HL-60 (cell line): ENCODE measurements around the gene OR7G3.

Experiments
- DNase-seq, 2 experiments: peaks; one replicate each; pipeline ENCODE4 v3.0.0-alpha.2; 2010 to 2020; ENCODE audit warnings: low read depth in 1 of 2, low spot score in 1 of 2
- H3K27ac ChIP-seq: fragments of 250-450 bp; sonication (Bioruptor Pico); replicated peaks from 2 replicates; pipeline ENCODE4 v1.5.1; 2020; ENCODE audit warnings: mild to moderate bottlenecking, moderate library complexity
- H3K27me3 ChIP-seq: fragments of 250-450 bp; sonication (Bioruptor Pico); 2 replicates; pipeline ENCODE4 v1.5.1; 2021; ENCODE audit warnings: mild to moderate bottlenecking, moderate library complexity; ENCODE audit not compliant: insufficient read depth, poor library complexity, severe bottlenecking
- H3K4me3 ChIP-seq: replicated peaks from 2 replicates; pipeline ENCODE4 v1.5.1; 2011; ENCODE audit warnings: mild to moderate bottlenecking, control low read depth, low read length; ENCODE audit not compliant: insufficient read depth
- CTCF ChIP-seq: IDR thresholded peaks from one replicate; pipeline ENCODE4 v1.5.1; 2011; ENCODE audit warnings: low read length, control low read depth, inconsistent platforms; ENCODE audit not compliant: insufficient read depth
- GABPA ChIP-seq: IDR thresholded peaks from 2 replicates; pipeline ENCODE4 v1.6.1; 2012; ENCODE audit warnings: low read depth
- POLR2AphosphoS5 ChIP-seq: IDR thresholded peaks from 2 replicates; pipeline ENCODE4 v1.6.1; 2012; ENCODE audit warnings: low read depth
- REST ChIP-seq: IDR thresholded peaks from 2 replicates; pipeline ENCODE4 v1.6.1; 2012; ENCODE audit warnings: low read depth; ENCODE audit not compliant: insufficient replicate concordance
- SPI1 ChIP-seq: IDR thresholded peaks from 2 replicates; pipeline ENCODE4 v1.6.1; 2012; ENCODE audit warnings: low read depth, mild to moderate bottlenecking, borderline replicate concordance

Gene OR7G3

GRCh38 chr19:9159891-9160290, 33.1 kb upstream of the OR7G3 start:
- Histone ChIP-seq H3K4me3 (no peak overlapping the region), H3K27me3 (no peaks in the 10 kb centered on the region), H3K27ac (no peak overlapping the region)
- no peak for TF ChIP-seq GABPA
- no peak for TF ChIP-seq POLR2AphosphoS5
- no peak for TF ChIP-seq REST
- no peak for TF ChIP-seq SPI1
- TF ChIP-seq CTCF = no peak
- DNase-seq = no peak

- no peak for DNase-seq
- Histone ChIP-seq H3K4me3 (no peak overlapping the region), H3K27ac (no peak overlapping the region), H3K27me3 (no peaks in the 10 kb centered on the region)
- TF ChIP-seq CTCF = no peak
Measured at GRCh38 chr19:9156304-9156703, 29.6 kb upstream of the OR7G3 start.

GRCh38 chr19:9155591-9155990, 28.8 kb upstream of the OR7G3 start:
- H3K4me3 ChIP-seq = no peak overlapping the region
- no peak overlapping the region for H3K27ac ChIP-seq
- DNase-seq = no peak
- no peak for TF ChIP-seq REST
- TF ChIP-seq POLR2AphosphoS5 = no peak
- no peak for TF ChIP-seq CTCF
- TF ChIP-seq GABPA = no peak
- no peak for TF ChIP-seq SPI1
- H3K27me3 ChIP-seq = no peaks in the 10 kb centered on the region

GRCh38 chr19:9151367-9151766, 24.6 kb upstream of the OR7G3 start:
- Histone ChIP-seq H3K27ac (no peak overlapping the region), H3K27me3 (no peaks in the 10 kb centered on the region), H3K4me3 (no peak overlapping the region)
- no peak for TF ChIP-seq POLR2AphosphoS5
- TF ChIP-seq REST = no peak
- no peak for TF ChIP-seq CTCF
- TF ChIP-seq SPI1 = no peak
- no peak for TF ChIP-seq GABPA
- DNase-seq = no peak
